HAP-1 (cell line): Measurements from ENCODE around the gene FAM184B.

Experiments used
- DNase-seq, 2 experiments: peaks; one replicate each; pipeline ENCODE4 v3.0.0-alpha.2; 2016 to 2020; ENCODE audit warnings: low spot score in 2 of 2
- H3K27me3 ChIP-seq: fragments of 250-450 bp; sonication (Bioruptor Pico); 2 replicates; pipeline ENCODE4 v1.5.1; 2020; ENCODE audit warnings: low read depth, mild to moderate bottlenecking, moderate library complexity
- H3K36me3 ChIP-seq: fragments of 250-450 bp; sonication (Bioruptor Pico); replicated peaks from 2 replicates; pipeline ENCODE4 v1.5.1; 2020; ENCODE audit warnings: mild to moderate bottlenecking
- H3K4me1 ChIP-seq: fragments of 250-450 bp; sonication (Bioruptor Pico); 2 replicates; pipeline ENCODE4 v1.5.1; 2020; ENCODE audit warnings: mild to moderate bottlenecking
- H3K4me3 ChIP-seq: fragments of 250-450 bp; sonication (Bioruptor Pico); 2 replicates; pipeline ENCODE4 v1.5.1; 2020; ENCODE audit warnings: mild to moderate bottlenecking, moderate library complexity
- H3K9me3 ChIP-seq: fragments of 250-450 bp; sonication (Bioruptor Pico); 2 replicates; pipeline ENCODE4 v1.5.1; 2020; ENCODE audit warnings: mild to moderate bottlenecking, moderate library complexity
- in situ Hi-C: fragments of 300-500 bp; cut with MboI; formaldehyde crosslinking; loops from 3 replicates; pipeline ENCODE4 v1.14.3; 2020; ENCODE audit warnings: low sequenced_read_pairs, inconsistent platforms, mixed read lengths

The FAM184B gene

GRCh38 chr4:17797808-17798207 lies 16.4 kb upstream of the FAM184B start:
- peaks cover 25% of the 10 kb centered on the region for H3K36me3 ChIP-seq
- DNase-seq, result no peak
- no peaks in the 10 kb centered on the region for H3K9me3 ChIP-seq
- H3K27me3 ChIP-seq, result no peaks in the 10 kb centered on the region
- in situ Hi-C loops, result no loop called here
- no peak overlapping the region for H3K4me3 ChIP-seq
- no peaks in the 10 kb centered on the region for H3K4me1 ChIP-seq

GRCh38 chr4:17794730-17795129 lies 13.3 kb upstream of the FAM184B start:
- Histone ChIP-seq H3K9me3 (no peaks in the 10 kb centered on the region), H3K4me1 (no peaks in the 10 kb centered on the region), H3K36me3 (peaks cover 15% of the 10 kb centered on the region), H3K4me3 (no peak overlapping the region), H3K27me3 (no peaks in the 10 kb centered on the region)
- DNase-seq, result no peak
- in situ Hi-C loops, result no loop called here

DNA sequence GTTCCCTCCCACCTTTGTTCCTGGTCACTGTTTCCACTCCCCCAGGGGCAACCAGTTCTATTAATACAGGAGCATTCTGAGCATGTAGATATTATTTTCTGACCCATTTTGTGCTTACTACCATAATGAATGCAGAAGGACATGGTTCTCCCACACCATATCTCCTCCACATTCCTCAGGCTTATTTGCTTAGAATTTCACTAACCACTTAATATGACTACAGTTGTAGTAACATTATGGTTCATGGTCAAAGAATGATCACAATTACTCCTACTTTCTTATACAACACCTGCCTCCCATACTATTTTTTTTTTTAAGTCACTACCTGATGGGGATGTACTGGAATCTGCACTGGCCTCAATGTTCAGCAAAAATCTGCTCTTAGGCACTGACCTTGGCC lies 7.5 kb upstream of the FAM184B start:
- Histone ChIP-seq H3K4me1 (no peaks in the 10 kb centered on the region), H3K27me3 (no peaks in the 10 kb centered on the region), H3K9me3 (no peaks in the 10 kb centered on the region), H3K4me3 (no peak overlapping the region), H3K36me3 (0 out of 2 replicates have a peak, but pooled peaks cover 4% of the 10 kb centered on the region)
- DNase-seq, result no peak
- in situ Hi-C loops, result no loop called here

DNA sequence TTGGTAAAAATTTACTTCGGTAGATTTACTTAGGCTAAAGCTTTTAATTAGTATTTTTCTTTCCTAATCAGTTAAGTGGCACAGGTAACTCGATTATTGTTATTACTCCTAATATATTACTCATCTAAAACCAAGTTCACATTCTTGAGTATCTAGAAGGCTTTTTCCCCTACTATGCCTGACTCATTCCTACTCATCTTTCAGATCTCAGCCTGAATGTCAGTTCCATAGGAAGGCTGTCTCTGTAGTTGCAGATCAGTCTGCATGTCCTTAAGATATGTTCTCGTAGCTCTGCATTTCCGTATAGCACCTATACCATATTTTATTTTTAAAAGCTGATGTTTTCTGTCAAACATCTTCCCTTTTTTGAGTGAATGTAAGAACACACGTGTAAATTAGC lies 5.9 kb upstream of the FAM184B start:
- in situ Hi-C loops, result no loop called here
- Histone ChIP-seq H3K4me1 (no peaks in the 10 kb centered on the region), H3K36me3 (no peaks in the 10 kb centered on the region), H3K27me3 (no peaks in the 10 kb centered on the region), H3K4me3 (no peak overlapping the region), H3K9me3 (no peaks in the 10 kb centered on the region)
- no peak for DNase-seq

- H3K4me1 ChIP-seq, result no peaks in the 10 kb centered on the region
- H3K27me3 ChIP-seq, result no peaks in the 10 kb centered on the region
- in situ Hi-C loops, result no loop called here
- DNase-seq, result no peak
- H3K9me3 ChIP-seq, result no peaks in the 10 kb centered on the region
- no peaks in the 10 kb centered on the region for H3K36me3 ChIP-seq
- no peak overlapping the region for H3K4me3 ChIP-seq
Observed at GRCh38 chr4:17786567-17786966, 5.1 kb upstream of the FAM184B start.

DNA sequence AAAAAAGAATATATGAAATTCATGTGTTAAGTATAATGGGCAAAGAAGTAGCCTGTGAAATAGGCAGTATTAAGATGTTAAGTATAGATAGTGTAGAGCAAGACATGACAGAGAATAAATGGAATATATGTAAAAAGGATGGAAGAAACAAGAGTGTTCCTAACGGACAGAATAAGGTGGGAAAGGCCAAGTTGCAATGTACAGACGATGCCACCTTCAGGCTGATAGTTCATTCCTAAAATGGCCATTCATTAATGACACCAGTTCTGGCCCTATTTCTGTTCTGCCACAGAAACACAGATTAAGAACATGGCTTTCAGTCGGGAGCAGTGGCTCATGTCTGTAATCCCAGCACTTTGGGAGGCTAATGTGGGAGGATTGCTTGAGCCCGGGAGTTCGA lies 4.4 kb upstream of the FAM184B start:
- Histone ChIP-seq H3K4me3 (no peak overlapping the region), H3K4me1 (no peaks in the 10 kb centered on the region), H3K36me3 (no peaks in the 10 kb centered on the region), H3K9me3 (no peaks in the 10 kb centered on the region), H3K27me3 (no peaks in the 10 kb centered on the region)
- in situ Hi-C loops, result no loop called here
- DNase-seq, result no peak

DNA sequence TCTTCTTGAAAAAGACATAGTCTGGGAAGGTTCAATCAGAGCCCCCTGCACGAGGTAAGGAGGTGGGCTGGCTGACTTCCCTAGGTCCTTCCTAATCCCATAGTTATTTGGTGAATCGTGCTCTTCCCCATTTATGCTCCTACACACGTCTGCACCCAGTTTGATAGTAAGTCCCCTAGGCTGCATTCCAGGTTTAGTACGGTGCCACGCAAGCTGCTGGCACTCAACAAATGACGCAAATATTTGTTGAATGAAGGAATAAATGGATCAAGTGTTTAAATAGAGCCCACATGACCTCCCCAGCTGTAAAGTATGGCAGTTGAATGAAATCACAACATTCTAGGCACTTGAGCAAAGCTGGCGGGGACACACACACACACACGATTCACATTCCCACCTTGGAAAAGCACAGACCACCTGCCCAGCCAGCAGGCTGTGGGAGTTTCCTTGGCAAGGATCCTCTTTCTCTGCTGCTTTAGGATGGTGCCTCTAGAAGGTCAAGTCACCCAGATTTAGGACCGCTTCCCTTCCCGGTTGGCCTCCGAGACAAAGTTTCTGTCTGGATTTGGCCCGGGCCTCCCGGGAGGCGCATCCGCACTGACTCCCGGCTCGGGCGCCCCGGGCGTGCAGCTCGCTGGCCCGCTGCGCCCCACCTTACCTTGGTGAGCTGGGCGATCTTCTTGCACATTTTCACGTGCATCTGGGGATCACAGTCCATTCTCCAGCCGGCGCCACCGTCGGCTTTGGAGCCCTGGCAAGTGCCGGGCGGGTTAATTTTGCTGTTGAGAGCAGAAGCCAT lies 721 bp downstream of the FAM184B start:
- DNase-seq, result no peak
- no peaks in the 10 kb centered on the region for H3K36me3 ChIP-seq
- H3K27me3 ChIP-seq, result peaks cover 6% of the 10 kb centered on the region; the same call in 1 of the 2 replicates
- no peaks in the 10 kb centered on the region for H3K9me3 ChIP-seq
- in situ Hi-C loops, result no loop called here
- H3K4me1 ChIP-seq, result no peaks in the 10 kb centered on the region
- H3K4me3 ChIP-seq, result no peak overlapping the region

DNA sequence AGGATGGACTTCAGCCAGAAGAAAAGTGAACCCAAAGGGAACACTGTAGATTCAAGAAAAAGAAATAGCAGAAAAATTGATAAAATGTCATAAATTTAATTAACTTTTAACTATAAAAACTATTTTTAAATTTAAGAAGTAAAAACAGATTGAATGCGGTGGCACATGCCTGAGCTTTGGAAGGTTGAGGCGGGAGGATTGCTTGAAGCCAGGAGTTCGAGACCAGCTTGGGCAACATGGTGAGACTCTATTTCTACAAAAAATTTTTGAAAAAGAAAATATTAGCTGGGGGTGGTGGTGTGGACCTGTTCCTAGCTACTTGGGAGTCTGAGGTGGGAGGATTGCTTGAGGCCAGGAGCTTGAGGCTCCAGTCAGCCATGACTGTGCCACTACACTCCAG lies 3.0 kb downstream of the FAM184B start:
- Histone ChIP-seq H3K36me3 (no peaks in the 10 kb centered on the region), H3K9me3 (no peaks in the 10 kb centered on the region), H3K4me1 (no peaks in the 10 kb centered on the region), H3K4me3 (no peak overlapping the region), H3K27me3 (peaks cover 6% of the 10 kb centered on the region; the same call in 1 of the 2 replicates)
- no peak for DNase-seq
- in situ Hi-C loops, result no loop called here

- Histone ChIP-seq H3K4me1 (no peaks in the 10 kb centered on the region), H3K27me3 (no peaks in the 10 kb centered on the region), H3K4me3 (no peak overlapping the region), H3K36me3 (no peaks in the 10 kb centered on the region), H3K9me3 (no peaks in the 10 kb centered on the region)
- DNase-seq, result no peak
- in situ Hi-C loops, result no loop called here
Observed at GRCh38 chr4:17773135-17773698, 8.2 kb downstream of the FAM184B start.

- Histone ChIP-seq H3K27me3 (no peaks in the 10 kb centered on the region), H3K4me1 (no peaks in the 10 kb centered on the region), H3K36me3 (no peaks in the 10 kb centered on the region), H3K4me3 (no peak overlapping the region), H3K9me3 (no peaks in the 10 kb centered on the region)
- in situ Hi-C loops, result no loop called here
- no peak for DNase-seq
Observed at GRCh38 chr4:17771284-17771908, 10.0 kb downstream of the FAM184B start.

DNA sequence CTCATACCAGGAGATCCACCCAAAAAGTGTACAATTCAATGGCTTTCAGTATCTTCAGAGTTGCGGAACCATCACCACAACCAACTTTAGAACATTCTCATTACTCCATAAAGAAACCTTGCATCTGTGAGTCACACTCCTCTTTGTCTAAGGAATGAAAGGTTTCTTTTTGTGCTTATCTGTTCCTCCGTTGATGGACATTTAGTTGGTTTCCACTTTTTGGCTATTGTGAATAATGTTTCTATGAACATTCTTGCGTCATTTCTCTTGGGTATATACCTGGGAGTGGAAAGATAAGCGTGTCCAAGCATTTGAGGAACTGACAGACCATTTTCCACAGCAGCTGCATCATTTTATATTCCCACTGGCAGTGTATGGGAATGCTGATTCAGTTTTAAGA lies 10.6 kb downstream of the FAM184B start:
- no peaks in the 10 kb centered on the region for H3K27me3 ChIP-seq

DNA sequence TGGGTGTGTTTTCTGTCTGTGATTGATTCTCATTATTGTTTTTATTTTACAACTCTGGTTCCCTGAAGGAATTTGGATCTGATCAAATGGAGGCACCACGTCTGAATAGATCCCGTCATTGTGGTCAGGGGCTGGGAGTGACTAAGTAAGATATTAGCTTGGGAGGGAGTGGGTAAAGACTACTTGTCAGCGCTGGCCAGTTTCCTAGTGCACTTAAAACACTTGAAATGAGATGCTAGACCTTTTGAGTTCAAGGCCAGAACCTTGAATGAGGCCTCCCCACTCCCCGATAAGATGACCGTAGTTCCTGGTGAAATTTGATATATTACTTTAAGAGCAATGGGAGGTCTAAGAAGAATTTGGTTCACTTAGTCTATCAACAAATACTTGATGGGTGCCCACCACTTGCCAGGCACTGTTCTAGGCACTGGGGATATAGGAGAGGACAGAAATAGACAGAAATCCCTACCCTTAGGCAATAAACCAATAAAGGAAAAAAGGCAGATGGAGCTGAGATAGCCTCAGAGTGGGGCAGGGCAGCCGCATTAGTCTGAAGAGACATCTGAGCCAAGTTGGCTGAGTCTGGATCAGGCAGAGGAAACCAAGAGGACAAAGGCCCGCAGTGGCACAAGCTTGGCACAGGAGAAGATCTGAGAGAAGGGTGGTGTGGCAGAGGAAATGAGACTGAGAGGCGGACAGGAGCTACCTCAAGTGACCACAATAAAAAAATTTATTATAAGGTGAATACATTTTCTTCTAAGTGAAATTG lies 11.8 kb downstream of the FAM184B start:
- Histone ChIP-seq H3K36me3 (no peaks in the 10 kb centered on the region), H3K9me3 (no peaks in the 10 kb centered on the region), H3K4me3 (no peak overlapping the region), H3K27me3 (no peaks in the 10 kb centered on the region), H3K4me1 (no peaks in the 10 kb centered on the region)
- in situ Hi-C loops, result no loop called here
- no peak for DNase-seq

More for the DNA sequence above, 10.6 kb downstream of the FAM184B start:
- no peak for DNase-seq
- Histone ChIP-seq H3K4me1 (no peaks in the 10 kb centered on the region), H3K36me3 (no peaks in the 10 kb centered on the region), H3K4me3 (no peak overlapping the region), H3K9me3 (no peaks in the 10 kb centered on the region)
- in situ Hi-C loops, result no loop called here

DNA sequence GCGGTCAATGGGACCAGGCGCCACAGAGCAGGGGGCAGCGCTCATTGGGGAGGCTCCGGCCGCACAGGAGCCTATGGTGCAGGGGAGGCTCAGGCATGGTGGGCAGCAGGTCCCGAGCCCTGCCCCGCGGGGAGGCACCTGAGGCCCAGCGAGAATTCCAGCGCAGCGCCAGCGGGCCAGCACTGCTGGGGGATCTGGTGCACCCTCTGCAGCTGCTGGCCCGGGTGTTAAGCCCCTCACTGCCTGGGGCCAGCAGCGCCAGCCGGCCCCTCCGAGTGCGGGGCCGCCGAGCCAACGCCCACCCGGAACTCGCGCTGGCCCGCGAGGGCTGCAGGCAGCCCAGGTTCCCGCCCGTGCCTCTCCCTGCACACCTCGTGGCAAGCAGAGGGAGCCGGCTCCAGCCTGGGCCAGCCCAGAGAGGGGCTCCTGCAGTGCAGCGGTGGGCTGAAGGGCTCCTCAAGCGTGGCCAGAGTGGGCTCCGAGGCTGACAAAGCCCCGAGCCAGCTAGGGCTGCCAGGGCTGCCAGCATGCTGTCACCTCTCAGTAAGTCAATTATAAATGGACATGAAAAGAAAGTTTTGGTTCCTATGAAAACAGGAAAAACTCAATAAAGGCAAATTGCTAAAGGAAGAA lies 14.5 kb downstream of the FAM184B start:
- DNase-seq, result no peak
- in situ Hi-C loops, result no loop called here
- Histone ChIP-seq H3K4me3 (no peak overlapping the region), H3K4me1 (no peaks in the 10 kb centered on the region), H3K9me3 (no peaks in the 10 kb centered on the region), H3K36me3 (no peaks in the 10 kb centered on the region), H3K27me3 (no peaks in the 10 kb centered on the region)
